ENCODE data around the gene RASGRF1.

DNA sequence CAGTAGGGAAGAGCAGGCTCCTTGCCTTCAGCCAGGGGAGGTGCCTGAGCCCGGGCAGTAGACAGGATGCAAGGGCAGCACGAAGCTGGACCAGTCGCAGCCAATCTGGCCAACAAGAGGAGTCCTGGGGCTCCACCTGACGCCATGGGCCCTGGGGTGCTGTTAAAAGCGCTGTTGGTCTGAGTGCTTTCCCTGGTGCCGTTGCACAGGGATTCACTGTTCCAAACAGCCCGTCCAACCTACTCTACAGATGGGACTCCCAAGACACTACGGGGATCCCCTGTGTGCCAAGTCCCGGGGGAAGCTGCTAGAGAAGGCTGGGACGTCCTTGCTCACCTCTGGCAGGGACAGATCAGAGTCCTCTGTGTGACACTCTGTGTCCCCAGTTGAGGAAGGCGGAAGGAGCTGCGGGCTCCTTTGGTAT, 146.4 kb downstream of the RASGRF1 start:
- no peak for TF ChIP-seq EZH2 (IDR thresholded peaks at IDR 0.05; ENCODE audit: borderline replicate concordance, insufficient read depth, low read depth, low read length, poor library complexity, severe bottlenecking)
- TF ChIP-seq, protein P1, sequence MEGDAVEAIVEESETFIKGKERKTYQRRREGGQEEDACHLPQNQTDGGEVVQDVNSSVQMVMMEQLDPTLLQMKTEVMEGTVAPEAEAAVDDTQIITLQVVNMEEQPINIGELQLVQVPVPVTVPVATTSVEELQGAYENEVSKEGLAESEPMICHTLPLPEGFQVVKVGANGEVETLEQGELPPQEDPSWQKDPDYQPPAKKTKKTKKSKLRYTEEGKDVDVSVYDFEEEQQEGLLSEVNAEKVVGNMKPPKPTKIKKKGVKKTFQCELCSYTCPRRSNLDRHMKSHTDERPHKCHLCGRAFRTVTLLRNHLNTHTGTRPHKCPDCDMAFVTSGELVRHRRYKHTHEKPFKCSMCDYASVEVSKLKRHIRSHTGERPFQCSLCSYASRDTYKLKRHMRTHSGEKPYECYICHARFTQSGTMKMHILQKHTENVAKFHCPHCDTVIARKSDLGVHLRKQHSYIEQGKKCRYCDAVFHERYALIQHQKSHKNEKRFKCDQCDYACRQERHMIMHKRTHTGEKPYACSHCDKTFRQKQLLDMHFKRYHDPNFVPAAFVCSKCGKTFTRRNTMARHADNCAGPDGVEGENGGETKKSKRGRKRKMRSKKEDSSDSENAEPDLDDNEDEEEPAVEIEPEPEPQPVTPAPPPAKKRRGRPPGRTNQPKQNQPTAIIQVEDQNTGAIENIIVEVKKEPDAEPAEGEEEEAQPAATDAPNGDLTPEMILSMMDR (IDR thresholded peaks at IDR 0.05): no peak

Measured in B cell (primary cell).